HCT116 (cell line): ENCODE measurements around the gene IMMT.

Experiments used
- JUND ChIP-seq: IDR thresholded peaks from 2 replicates; pipeline ENCODE4 v1.6.1; 2012
- MAX ChIP-seq: IDR thresholded peaks from 2 replicates; pipeline ENCODE4 v1.6.1; 2012
- POLR2A ChIP-seq: IDR thresholded peaks from 2 replicates; pipeline ENCODE4 v1.7.0; 2011; ENCODE audit warnings: borderline replicate concordance; ENCODE audit not compliant: insufficient read depth, insufficient read length; ENCODE audit errors: extremely low read depth
- REST ChIP-seq: IDR thresholded peaks from 2 replicates; pipeline ENCODE4 v1.6.1; 2012; ENCODE audit warnings: low read depth
- ZNF274 ChIP-seq: fragments of 200-500 bp; sonication (Bioruptor generic); IDR thresholded peaks from 2 replicates; pipeline ENCODE4 v1.6.1; 2014; ENCODE audit warnings: mild to moderate bottlenecking, low read depth, low read length, inconsistent platforms
- TF ChIP-seq, protein P1 (sequence below), 3 experiments: fragments of 200-600 bp in 1 of 3; sonication (generic) in 1 of 3; IDR thresholded peaks in 2 of 3; conservative IDR thresholded peaks in 1 of 3; 2 replicates each; pipeline ENCODE4 v1.5.1; 2012 to 2017; ENCODE audit warnings: low read depth in 2 of 3, low read length in 2 of 3, antibody characterized with exemption in 1 of 3, borderline replicate concordance in 1 of 3, control low read depth in 1 of 3, mild to moderate bottlenecking in 1 of 3, mixed read lengths in 1 of 3, mixed run types in 1 of 3, moderate library complexity in 1 of 3; ENCODE audit not compliant: insufficient read depth in 1 of 3

DNA sequence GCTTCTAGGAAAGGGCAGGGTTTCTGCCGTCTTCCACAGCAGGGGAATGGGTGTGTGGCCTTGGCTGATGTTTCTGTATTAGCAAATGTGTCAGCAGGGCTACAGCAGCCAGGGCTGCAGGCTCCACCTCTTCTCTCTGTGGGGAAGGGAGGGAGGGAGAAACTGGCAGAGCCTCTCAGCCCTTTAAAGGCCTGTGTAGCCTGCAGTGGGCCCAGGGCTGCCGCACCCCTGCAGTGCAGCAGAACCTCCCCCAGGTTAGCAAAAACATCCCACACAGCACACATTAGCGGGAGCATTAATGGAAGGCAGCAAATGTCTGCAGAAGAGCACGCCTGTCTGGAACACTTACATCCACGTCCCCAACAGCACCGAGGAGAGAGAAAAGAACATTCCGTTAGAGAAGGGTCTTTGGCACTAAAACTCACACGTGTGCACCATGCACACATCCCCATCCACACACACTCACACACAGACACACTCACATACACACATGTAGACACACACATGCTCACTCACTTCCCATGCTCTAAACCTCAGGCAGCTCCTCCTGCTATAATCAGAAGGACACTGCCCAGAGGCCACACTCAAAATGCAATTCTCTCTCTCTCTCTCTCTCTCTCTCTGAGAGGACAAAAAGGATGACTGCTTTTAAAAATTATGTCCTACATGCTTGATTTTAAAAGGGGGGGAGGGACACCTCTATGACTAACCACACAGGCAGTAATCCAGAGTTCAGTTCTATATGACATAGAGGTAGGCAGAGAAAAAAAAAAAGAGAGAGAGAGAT lies 28.1 kb upstream of the IMMT start:
- TF ChIP-seq POLR2A, result no peak
- TF ChIP-seq, protein P1, sequence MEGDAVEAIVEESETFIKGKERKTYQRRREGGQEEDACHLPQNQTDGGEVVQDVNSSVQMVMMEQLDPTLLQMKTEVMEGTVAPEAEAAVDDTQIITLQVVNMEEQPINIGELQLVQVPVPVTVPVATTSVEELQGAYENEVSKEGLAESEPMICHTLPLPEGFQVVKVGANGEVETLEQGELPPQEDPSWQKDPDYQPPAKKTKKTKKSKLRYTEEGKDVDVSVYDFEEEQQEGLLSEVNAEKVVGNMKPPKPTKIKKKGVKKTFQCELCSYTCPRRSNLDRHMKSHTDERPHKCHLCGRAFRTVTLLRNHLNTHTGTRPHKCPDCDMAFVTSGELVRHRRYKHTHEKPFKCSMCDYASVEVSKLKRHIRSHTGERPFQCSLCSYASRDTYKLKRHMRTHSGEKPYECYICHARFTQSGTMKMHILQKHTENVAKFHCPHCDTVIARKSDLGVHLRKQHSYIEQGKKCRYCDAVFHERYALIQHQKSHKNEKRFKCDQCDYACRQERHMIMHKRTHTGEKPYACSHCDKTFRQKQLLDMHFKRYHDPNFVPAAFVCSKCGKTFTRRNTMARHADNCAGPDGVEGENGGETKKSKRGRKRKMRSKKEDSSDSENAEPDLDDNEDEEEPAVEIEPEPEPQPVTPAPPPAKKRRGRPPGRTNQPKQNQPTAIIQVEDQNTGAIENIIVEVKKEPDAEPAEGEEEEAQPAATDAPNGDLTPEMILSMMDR (IDR thresholded peaks at IDR 0.05 in 2 of 3, conservative IDR thresholded peaks at IDR 0.05 in 1 of 3; ENCODE audit: borderline replicate concordance in 1 of 3, insufficient read depth in 1 of 3, low read depth in 2 of 3, low read length in 2 of 3), result no peak
- TF ChIP-seq REST, result no peak
- no peak for TF ChIP-seq JUND
- no peak for TF ChIP-seq MAX
- no peak for TF ChIP-seq ZNF274
